ENCODE results near the gene BAMBI.

Gene BAMBI, protein sequence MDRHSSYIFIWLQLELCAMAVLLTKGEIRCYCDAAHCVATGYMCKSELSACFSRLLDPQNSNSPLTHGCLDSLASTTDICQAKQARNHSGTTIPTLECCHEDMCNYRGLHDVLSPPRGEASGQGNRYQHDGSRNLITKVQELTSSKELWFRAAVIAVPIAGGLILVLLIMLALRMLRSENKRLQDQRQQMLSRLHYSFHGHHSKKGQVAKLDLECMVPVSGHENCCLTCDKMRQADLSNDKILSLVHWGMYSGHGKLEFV

DNA sequence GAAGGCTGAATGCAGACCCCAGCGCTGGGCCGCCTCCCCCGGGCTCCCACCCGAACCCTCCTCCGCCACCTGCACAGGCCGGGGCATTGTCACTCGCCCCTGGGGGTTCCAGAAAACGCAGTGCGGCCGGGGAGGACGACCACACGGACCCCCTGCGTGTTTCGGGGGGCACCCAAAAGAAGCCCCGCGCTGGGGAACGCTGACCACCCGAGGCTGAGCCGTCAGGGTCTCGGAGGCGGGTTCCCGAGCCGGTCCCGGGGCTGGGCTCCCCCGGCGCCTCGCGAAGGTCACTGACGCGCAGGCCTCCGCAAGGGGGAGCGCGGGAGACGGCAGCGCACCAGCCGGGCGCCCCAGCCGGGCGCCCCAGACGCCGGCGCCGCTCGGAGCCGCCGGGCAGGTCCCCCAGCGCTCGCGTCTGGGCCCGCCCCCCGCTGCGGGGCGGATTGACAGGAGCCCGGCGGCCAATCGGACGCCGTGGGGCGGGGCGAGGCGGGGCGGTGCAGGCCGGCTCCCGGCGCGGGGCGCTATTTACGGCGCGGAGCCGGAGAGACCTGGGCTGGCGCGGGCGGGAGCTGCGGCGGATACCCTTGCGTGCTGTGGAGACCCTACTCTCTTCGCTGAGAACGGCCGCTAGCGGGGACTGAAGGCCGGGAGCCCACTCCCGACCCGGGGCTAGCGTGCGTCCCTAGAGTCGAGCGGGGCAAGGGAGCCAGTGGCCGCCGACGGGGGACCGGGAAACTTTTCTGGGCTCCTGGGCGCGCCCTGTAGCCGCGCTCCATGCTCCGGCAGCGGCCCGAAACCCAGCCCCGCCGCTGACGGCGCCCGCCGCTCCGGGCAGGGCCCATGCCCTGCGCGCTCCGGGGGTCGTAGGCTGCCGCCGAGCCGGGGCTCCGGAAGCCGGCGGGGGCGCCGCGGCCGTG, at the start of gene BAMBI:
TSS of gene BAMBI (plus strand) at position 554 of the 920 bp plus-strand sequence. CDS start 377 bp downstream, outside the sequence.
- H3K4me3 ChIP-seq (ENCODE audit: low read depth, low read length) = peak within 1 kb of the TSS; percentile 51
- TF ChIP-seq, protein P1, sequence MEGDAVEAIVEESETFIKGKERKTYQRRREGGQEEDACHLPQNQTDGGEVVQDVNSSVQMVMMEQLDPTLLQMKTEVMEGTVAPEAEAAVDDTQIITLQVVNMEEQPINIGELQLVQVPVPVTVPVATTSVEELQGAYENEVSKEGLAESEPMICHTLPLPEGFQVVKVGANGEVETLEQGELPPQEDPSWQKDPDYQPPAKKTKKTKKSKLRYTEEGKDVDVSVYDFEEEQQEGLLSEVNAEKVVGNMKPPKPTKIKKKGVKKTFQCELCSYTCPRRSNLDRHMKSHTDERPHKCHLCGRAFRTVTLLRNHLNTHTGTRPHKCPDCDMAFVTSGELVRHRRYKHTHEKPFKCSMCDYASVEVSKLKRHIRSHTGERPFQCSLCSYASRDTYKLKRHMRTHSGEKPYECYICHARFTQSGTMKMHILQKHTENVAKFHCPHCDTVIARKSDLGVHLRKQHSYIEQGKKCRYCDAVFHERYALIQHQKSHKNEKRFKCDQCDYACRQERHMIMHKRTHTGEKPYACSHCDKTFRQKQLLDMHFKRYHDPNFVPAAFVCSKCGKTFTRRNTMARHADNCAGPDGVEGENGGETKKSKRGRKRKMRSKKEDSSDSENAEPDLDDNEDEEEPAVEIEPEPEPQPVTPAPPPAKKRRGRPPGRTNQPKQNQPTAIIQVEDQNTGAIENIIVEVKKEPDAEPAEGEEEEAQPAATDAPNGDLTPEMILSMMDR (IDR thresholded peaks at IDR 0.05; ENCODE audit: low read depth, low read length, missing control alignments) = peak; percentile 58
- peak; percentile 37 for DNase-seq (ENCODE audit: low read depth)

DNA sequence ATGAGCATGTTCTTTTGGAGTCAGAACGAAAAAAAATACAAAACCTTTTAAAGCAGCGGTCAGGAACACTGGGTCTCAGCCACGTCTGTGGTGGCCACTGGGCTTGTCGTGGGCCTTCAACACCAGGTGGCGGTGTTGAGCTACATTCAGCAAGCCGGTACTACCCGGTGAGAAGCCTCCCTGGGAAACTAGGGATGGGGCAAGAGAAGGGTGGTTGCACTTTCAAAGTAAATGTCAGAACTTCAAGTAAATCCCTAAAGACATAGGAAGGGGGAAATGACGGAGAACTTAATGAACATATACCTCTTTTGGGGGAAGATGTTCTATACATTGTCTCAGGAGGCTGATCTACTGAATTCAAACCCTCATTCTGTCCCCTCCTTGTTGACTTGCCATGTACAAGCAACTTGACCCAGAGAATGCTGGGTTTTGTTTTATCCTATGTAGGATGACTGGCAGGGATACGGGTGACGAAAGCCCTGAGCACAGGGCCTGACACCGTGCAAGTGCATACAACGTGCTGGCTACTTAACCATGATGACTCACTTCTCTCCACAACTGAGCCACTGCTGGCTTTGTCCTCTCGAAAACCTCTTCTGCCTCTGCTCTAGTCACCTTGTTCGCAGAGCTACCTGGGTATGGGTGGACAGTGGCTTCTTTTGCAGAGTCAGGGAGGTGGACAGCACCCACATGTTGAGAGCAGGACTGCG, 49.0 kb upstream of the BAMBI start:
- no peak overlapping the region for H3K4me3 ChIP-seq (ENCODE audit: low read depth, low read length)
- TF ChIP-seq, protein P1 (IDR thresholded peaks at IDR 0.05; ENCODE audit: low read depth, low read length, missing control alignments) = peak; percentile 91
- DNase-seq (ENCODE audit: low read depth) = peak; percentile 12

- TF ChIP-seq, protein P1 (IDR thresholded peaks at IDR 0.05; ENCODE audit: low read depth, low read length, missing control alignments) = no peak
- no peak for DNase-seq (ENCODE audit: low read depth)
Measured at GRCh38 chr10:28631896-28632583, 45.3 kb upstream of the BAMBI start.

GRCh38 chr10:28632584-28632945, 44.8 kb upstream of the BAMBI start:
- H3K4me3 ChIP-seq (ENCODE audit: low read depth, low read length) = no peak overlapping the region
- no peak for DNase-seq (ENCODE audit: low read depth)
- TF ChIP-seq, protein P1 (IDR thresholded peaks at IDR 0.05; ENCODE audit: low read depth, low read length, missing control alignments) = no peak

More at GRCh38 chr10:28631896-28632583, 45.3 kb upstream of the BAMBI start:
- H3K4me3 ChIP-seq (ENCODE audit: low read depth, low read length) = no peak overlapping the region

DNA sequence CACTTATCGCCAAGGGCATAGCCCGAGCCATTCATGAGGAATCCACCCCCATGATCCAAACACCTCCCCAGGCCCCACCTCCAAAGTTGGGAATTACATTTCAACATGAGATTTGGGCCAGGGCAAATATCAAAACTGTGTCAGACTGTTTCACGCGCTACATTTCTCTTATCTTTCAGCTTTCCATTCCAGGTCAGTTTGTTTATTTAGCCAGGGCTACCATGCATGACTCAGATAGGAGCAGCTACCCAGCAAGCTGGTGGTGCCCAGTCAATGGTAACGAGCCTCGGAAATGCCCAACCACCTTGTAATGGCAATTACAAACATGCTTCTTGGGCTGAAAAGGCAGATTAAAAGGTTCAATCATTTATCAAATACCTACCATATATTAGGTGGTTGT, 43.6 kb upstream of the BAMBI start:
- H3K4me3 ChIP-seq (ENCODE audit: low read depth, low read length) = no peak overlapping the region
- TF ChIP-seq, protein P1 (IDR thresholded peaks at IDR 0.05; ENCODE audit: low read depth, low read length, missing control alignments) = no peak
- DNase-seq (ENCODE audit: low read depth) = no peak

DNA sequence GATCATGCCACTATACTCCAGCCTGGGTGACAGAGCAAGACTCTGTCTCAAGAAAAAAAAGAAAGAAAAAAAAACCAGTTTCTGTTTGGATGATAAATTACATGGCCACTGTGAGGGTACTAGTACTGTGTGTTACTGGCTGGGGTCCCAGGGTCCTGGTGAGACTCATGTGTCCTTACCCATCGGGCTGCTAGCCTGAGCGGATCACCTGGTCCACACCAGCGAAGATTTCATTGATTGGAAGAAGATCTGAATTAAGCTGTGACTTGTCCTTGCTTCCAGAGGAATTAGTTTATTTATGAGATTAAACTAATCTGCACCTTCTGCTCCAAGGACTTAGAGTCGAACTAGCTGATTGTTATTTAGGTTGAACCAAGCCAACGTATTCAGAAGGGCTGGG, 40.0 kb upstream of the BAMBI start:
- DNase-seq (ENCODE audit: low read depth) = no peak
- no peak overlapping the region for H3K4me3 ChIP-seq (ENCODE audit: low read depth, low read length)
- TF ChIP-seq, protein P1 (IDR thresholded peaks at IDR 0.05; ENCODE audit: low read depth, low read length, missing control alignments) = no peak
